ENCODE data around the gene YBEY.

YBEY gene

GRCh38 chr21:46328151-46328550 is 42.0 kb downstream of the YBEY start:
- Mint-ChIP-seq H3K4me1 (peaks cover 23% of the 10 kb centered on the region), H3K4me3 (no peak overlapping the region), H3K27ac (no peak overlapping the region), H3K9me3 (no peaks in the 10 kb centered on the region), H3K36me3 (ENCODE audit: low read depth) (peaks cover 51% of the 10 kb centered on the region), H3K27me3 (ENCODE audit: low read depth, poor library complexity) (no peaks in the 10 kb centered on the region)
- no peak for TF ChIP-seq CTCF (IDR thresholded peaks at IDR 0.05)
- DNase-seq = no peak

GRCh38 chr21:46329796-46330195 is 43.7 kb downstream of the YBEY start:
- TF ChIP-seq CTCF (IDR thresholded peaks at IDR 0.05) = no peak
- Mint-ChIP-seq H3K4me3 (no peak overlapping the region), H3K36me3 (ENCODE audit: low read depth) (peaks cover 52% of the 10 kb centered on the region), H3K9me3 (no peaks in the 10 kb centered on the region), H3K27ac (no peak overlapping the region), H3K4me1 (peaks cover 23% of the 10 kb centered on the region), H3K27me3 (ENCODE audit: low read depth, poor library complexity) (no peaks in the 10 kb centered on the region)
- no peak for DNase-seq

DNA sequence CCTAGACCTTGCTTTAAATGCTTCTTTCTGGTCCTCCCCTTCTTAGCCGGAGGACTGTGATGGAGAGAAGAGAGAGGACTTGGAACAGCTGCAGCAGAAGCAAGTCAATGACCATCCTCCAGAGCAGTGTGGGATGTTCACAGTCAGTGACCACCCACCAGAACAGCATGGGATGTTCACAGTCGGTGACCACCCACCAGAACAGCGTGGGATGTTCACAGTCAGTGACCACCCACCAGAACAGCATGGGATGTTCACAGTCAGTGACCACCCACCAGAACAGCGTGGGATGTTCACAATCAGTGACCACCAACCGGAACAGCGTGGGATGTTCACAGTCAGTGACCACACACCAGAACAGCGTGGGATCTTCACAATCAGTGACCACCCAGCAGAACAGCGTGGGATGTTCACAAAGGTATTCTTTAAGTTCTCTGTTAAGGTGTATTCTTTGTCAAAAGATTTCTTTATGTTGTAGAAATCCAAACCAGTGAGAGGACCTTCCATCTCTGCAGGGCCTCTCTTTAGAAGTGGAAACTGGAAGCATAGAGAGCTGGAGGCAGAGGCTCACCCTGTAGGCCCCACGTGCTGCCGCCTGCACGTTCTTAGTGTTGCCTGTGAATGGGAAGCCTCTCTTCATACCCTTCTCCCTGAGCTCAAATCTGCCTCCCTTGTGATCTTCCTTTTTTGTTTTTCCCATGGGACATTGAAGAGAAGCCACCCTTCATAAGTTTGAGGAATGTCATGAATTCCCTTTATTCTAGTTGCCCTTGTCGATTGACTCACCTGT is 48.4 kb downstream of the YBEY start:
- peak overlapping the region; percentile 5 for H3K27ac Mint-ChIP-seq
- TF ChIP-seq CTCF (IDR thresholded peaks at IDR 0.05) = no peak
- no peak overlapping the region for H3K4me3 Mint-ChIP-seq
- H3K9me3 Mint-ChIP-seq = no peaks in the 10 kb centered on the region
- DNase-seq = no peak
- peaks cover 4% of the 10 kb centered on the region for H3K4me1 Mint-ChIP-seq
- H3K36me3 Mint-ChIP-seq (ENCODE audit: low read depth) = peaks cover 63% of the 10 kb centered on the region
- H3K27me3 Mint-ChIP-seq (ENCODE audit: low read depth, poor library complexity) = no peaks in the 10 kb centered on the region

DNA sequence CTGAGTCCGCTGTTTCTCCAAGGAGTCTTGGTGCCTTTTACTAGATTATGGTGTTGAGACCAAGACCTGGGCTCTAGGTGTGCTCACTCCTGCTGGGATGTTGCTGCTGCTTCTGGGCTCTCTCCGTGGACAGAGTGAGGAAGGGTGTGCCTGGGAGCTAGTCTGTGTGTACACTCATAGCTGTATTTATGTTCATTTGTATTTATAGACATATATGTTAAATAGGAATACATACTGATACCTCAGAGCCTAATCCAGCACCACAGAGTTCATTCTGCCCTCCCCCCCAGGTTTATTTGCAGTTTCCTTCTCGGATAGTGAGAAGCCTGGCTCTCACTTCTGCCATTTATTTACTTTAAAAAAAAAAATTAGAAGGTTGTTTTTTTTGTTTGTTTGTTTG is 50.5 kb downstream of the YBEY start:
- Mint-ChIP-seq H3K27me3 (ENCODE audit: low read depth, poor library complexity) (no peaks in the 10 kb centered on the region), H3K4me1 (no peaks in the 10 kb centered on the region), H3K27ac (peak overlapping the region; percentile 32), H3K9me3 (peaks cover 6% of the 10 kb centered on the region), H3K36me3 (ENCODE audit: low read depth) (peaks cover 71% of the 10 kb centered on the region), H3K4me3 (no peak overlapping the region)
- no peak for DNase-seq
- TF ChIP-seq CTCF (IDR thresholded peaks at IDR 0.05) = no peak

GRCh38 chr21:46340998-46341397 is 54.9 kb downstream of the YBEY start:
- Mint-ChIP-seq H3K27me3 (ENCODE audit: low read depth, poor library complexity) (no peaks in the 10 kb centered on the region), H3K4me1 (no peaks in the 10 kb centered on the region), H3K4me3 (no peak overlapping the region), H3K9me3 (peaks cover 6% of the 10 kb centered on the region), H3K27ac (no peak overlapping the region), H3K36me3 (ENCODE audit: low read depth) (peaks cover 82% of the 10 kb centered on the region)
- DNase-seq = no peak
- no peak for TF ChIP-seq CTCF (IDR thresholded peaks at IDR 0.05)
